HUES64 (cell line): ENCODE data around the gene KCNQ1.

ENCODE experiments used
- H3K27ac ChIP-seq: 2 replicates; pipeline ENCODE4 v1.7.0; 2013; ENCODE audit warnings: low read depth, low read length, inconsistent platforms
- H3K27me3 ChIP-seq: 2 replicates; pipeline ENCODE4 v1.6.1; 2013; ENCODE audit warnings: mild to moderate bottlenecking, low read length; ENCODE audit not compliant: insufficient read depth
- H3K36me3 ChIP-seq: 2 replicates; pipeline ENCODE4 v1.6.1; 2013; ENCODE audit warnings: mild to moderate bottlenecking, low read length; ENCODE audit not compliant: insufficient read depth
- H3K4me1 ChIP-seq: 2 replicates; pipeline ENCODE4 v1.6.1; 2013; ENCODE audit warnings: mild to moderate bottlenecking, low read length, moderate library complexity; ENCODE audit not compliant: insufficient read depth
- H3K4me3 ChIP-seq: 2 replicates; pipeline ENCODE4 v1.5.1; 2013; ENCODE audit warnings: mild to moderate bottlenecking, low read length, moderate library complexity
- H3K9ac ChIP-seq: 2 replicates; pipeline ENCODE4 v1.6.1; 2013; ENCODE audit warnings: mild to moderate bottlenecking, low read depth, low read length
- H3K9me3 ChIP-seq: 2 replicates; pipeline ENCODE4 v1.6.1; 2013; ENCODE audit warnings: low read depth, low read length; ENCODE audit not compliant: insufficient read depth
- WGBS: fragments of 150-250, 120-280 bp; methylation state at CpG from one replicate; pipeline ENCODE4 v1.1.7; 2013; ENCODE audit warnings: missing lambda C conversion rate; 5-methylcytosine and 5-hydroxymethylcytosine counted together

Gene KCNQ1

GRCh38 chr11:2587132-2587930 lies 142.5 kb downstream of the KCNQ1 start:
- peaks cover 75% of the 10 kb centered on the region for H3K27me3 ChIP-seq
- H3K9ac ChIP-seq = no peak overlapping the region
- H3K4me1 ChIP-seq = no peaks in the 10 kb centered on the region
- no peak overlapping the region for H3K4me3 ChIP-seq
- no peaks in the 10 kb centered on the region for H3K36me3 ChIP-seq
- H3K9me3 ChIP-seq = no peaks in the 10 kb centered on the region
- no peak overlapping the region for H3K27ac ChIP-seq
- WGBS = 93% methylated on average over 20 of the region's 20 CpGs

- Histone ChIP-seq H3K4me3 (no peak overlapping the region), H3K27ac (no peak overlapping the region), H3K9ac (no peak overlapping the region), H3K9me3 (no peaks in the 10 kb centered on the region), H3K4me1 (no peaks in the 10 kb centered on the region), H3K27me3 (peaks cover 83% of the 10 kb centered on the region), H3K36me3 (no peaks in the 10 kb centered on the region)
- WGBS = 92% methylated on average over 25 of the region's 25 CpGs
Measured at GRCh38 chr11:2587976-2588748, 143.4 kb downstream of the KCNQ1 start.

GRCh38 chr11:2588809-2589537 lies 144.2 kb downstream of the KCNQ1 start:
- no peak overlapping the region for H3K9ac ChIP-seq
- no peaks in the 10 kb centered on the region for H3K4me1 ChIP-seq
- H3K27me3 ChIP-seq = peaks cover 87% of the 10 kb centered on the region
- 0 out of 2 replicates have a peak, but pooled peaks cover 4% of the 10 kb centered on the region for H3K9me3 ChIP-seq
- 94% methylated on average over 29 of the region's 29 CpGs for WGBS
- H3K4me3 ChIP-seq = no peak overlapping the region
- H3K27ac ChIP-seq = no peak overlapping the region
- H3K36me3 ChIP-seq = no peaks in the 10 kb centered on the region

- no peak overlapping the region for H3K9ac ChIP-seq
- 0 out of 2 replicates have a peak, but pooled peaks cover 9% of the 10 kb centered on the region for H3K9me3 ChIP-seq
- no peaks in the 10 kb centered on the region for H3K36me3 ChIP-seq
- peaks cover 93% of the 10 kb centered on the region for H3K27me3 ChIP-seq
- no peak overlapping the region for H3K27ac ChIP-seq
- 93% methylated on average over 12 of the region's 12 CpGs for WGBS
- H3K4me1 ChIP-seq = no peaks in the 10 kb centered on the region
- no peak overlapping the region for H3K4me3 ChIP-seq
Measured at GRCh38 chr11:2589538-2589934, 144.7 kb downstream of the KCNQ1 start.

- Histone ChIP-seq H3K4me1 (no peaks in the 10 kb centered on the region), H3K4me3 (no peak overlapping the region), H3K9me3 (0 out of 2 replicates have a peak, but pooled peaks cover 9% of the 10 kb centered on the region), H3K27ac (no peak overlapping the region), H3K9ac (no peak overlapping the region), H3K27me3 (peaks cover 98% of the 10 kb centered on the region), H3K36me3 (no peaks in the 10 kb centered on the region)
- 92% methylated on average over 13 of the region's 13 CpGs for WGBS
Measured at GRCh38 chr11:2590131-2590964, 145.5 kb downstream of the KCNQ1 start.

- H3K9me3 ChIP-seq = 0 out of 2 replicates have a peak, but pooled peaks cover 9% of the 10 kb centered on the region
- H3K4me3 ChIP-seq = no peak overlapping the region
- peaks cover 98% of the 10 kb centered on the region for H3K27me3 ChIP-seq
- no peak overlapping the region for H3K27ac ChIP-seq
- no peak overlapping the region for H3K9ac ChIP-seq
- H3K4me1 ChIP-seq = no peaks in the 10 kb centered on the region
- 85% methylated on average over 28 of the region's 28 CpGs for WGBS
- no peaks in the 10 kb centered on the region for H3K36me3 ChIP-seq
Measured at GRCh38 chr11:2590965-2591754, 146.4 kb downstream of the KCNQ1 start.

GRCh38 chr11:2591805-2592204 lies 147.0 kb downstream of the KCNQ1 start:
- Histone ChIP-seq H3K9ac (no peak overlapping the region), H3K27ac (no peak overlapping the region), H3K4me3 (no peak overlapping the region), H3K4me1 (no peaks in the 10 kb centered on the region), H3K36me3 (no peaks in the 10 kb centered on the region), H3K9me3 (0 out of 2 replicates have a peak, but pooled peaks cover 9% of the 10 kb centered on the region), H3K27me3 (peaks cover 99% of the 10 kb centered on the region)
- 93% methylated on average over 10 of the region's 10 CpGs for WGBS

GRCh38 chr11:2592559-2593392 lies 148.0 kb downstream of the KCNQ1 start:
- WGBS = 93% methylated on average over 16 of the region's 16 CpGs
- H3K27me3 ChIP-seq = peaks cover 99% of the 10 kb centered on the region

GRCh38 chr11:2593393-2593950 lies 148.7 kb downstream of the KCNQ1 start:
- H3K9ac ChIP-seq = no peak overlapping the region
- 91% methylated on average over 15 of the region's 15 CpGs for WGBS

More at GRCh38 chr11:2592559-2593392, 148.0 kb downstream of the KCNQ1 start:
- H3K4me3 ChIP-seq = no peak overlapping the region
- no peaks in the 10 kb centered on the region for H3K4me1 ChIP-seq
- H3K27ac ChIP-seq = no peak overlapping the region
- no peak overlapping the region for H3K9ac ChIP-seq
- peaks cover 13% of the 10 kb centered on the region for H3K9me3 ChIP-seq
- no peaks in the 10 kb centered on the region for H3K36me3 ChIP-seq

More at GRCh38 chr11:2593393-2593950, 148.7 kb downstream of the KCNQ1 start:
- Histone ChIP-seq H3K4me3 (no peak overlapping the region), H3K27me3 (peaks cover 97% of the 10 kb centered on the region), H3K36me3 (no peaks in the 10 kb centered on the region), H3K9me3 (peaks cover 19% of the 10 kb centered on the region), H3K27ac (no peak overlapping the region), H3K4me1 (no peaks in the 10 kb centered on the region)
